ENCODE results near the gene PLEKHM1.
"Not testable (repeated sequence)": the region's sequence is repeated elsewhere in the genome, so short reads cannot be mapped to it uniquely, and the experiment has no call there.

DNA sequence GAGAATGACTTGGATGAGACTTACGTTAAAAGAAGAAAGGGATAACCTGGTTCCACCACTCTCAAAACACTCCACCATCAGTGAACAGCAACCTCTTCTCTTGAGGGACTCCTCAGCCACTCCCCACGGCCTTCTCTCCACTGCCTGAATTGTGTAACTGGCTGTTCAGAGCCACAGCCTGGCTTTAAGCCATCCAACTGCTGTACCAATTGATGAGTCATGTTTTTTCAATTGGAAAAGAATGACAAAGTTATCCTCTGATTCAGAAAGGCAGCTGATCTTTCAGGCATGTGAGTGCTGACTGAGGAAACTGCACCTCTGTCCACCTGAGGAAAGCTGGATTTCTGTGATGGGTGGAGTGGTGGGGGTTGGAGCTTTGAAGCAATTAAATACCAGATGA, 2.8 kb downstream of the PLEKHM1 start:
- TF ChIP-seq, protein P1, sequence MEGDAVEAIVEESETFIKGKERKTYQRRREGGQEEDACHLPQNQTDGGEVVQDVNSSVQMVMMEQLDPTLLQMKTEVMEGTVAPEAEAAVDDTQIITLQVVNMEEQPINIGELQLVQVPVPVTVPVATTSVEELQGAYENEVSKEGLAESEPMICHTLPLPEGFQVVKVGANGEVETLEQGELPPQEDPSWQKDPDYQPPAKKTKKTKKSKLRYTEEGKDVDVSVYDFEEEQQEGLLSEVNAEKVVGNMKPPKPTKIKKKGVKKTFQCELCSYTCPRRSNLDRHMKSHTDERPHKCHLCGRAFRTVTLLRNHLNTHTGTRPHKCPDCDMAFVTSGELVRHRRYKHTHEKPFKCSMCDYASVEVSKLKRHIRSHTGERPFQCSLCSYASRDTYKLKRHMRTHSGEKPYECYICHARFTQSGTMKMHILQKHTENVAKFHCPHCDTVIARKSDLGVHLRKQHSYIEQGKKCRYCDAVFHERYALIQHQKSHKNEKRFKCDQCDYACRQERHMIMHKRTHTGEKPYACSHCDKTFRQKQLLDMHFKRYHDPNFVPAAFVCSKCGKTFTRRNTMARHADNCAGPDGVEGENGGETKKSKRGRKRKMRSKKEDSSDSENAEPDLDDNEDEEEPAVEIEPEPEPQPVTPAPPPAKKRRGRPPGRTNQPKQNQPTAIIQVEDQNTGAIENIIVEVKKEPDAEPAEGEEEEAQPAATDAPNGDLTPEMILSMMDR (IDR thresholded peaks at IDR 0.05; ENCODE audit: low read depth, low read length, poor library complexity, severe bottlenecking), result not testable (repeated sequence)
- TF ChIP-seq EZH2phosphoT487 (IDR thresholded peaks at IDR 0.05; ENCODE audit: borderline replicate concordance, low read length), result not testable (repeated sequence)

Data from DOHH2 (cell line).